Effector memory CD4-positive, alpha-beta T cell (primary cell): Measurements from ENCODE around the gene ETS2.

Experiments used
- DNase-seq, 3 donors: peaks; one replicate each; pipeline ENCODE4 v3.0.0-alpha.2; 2020
- H3K27ac ChIP-seq: 2 replicates; pipeline ENCODE4 v1.7.0; 2013; ENCODE audit warnings: mild to moderate bottlenecking, low read length, moderate library complexity; ENCODE audit not compliant: insufficient read depth, poor library complexity, severe bottlenecking
- H3K27me3 ChIP-seq: replicated peaks from 2 replicates; pipeline ENCODE4 v1.7.0; 2013; ENCODE audit warnings: mild to moderate bottlenecking, low read length; ENCODE audit not compliant: insufficient read depth, control insufficient read depth, poor library complexity, severe bottlenecking
- H3K36me3 ChIP-seq: 2 replicates; pipeline ENCODE4 v1.7.0; 2013; ENCODE audit warnings: mild to moderate bottlenecking, low read length, moderate library complexity; ENCODE audit not compliant: control insufficient read depth, insufficient read depth
- H3K4me1 ChIP-seq: 2 replicates; pipeline ENCODE4 v1.7.0; 2013; ENCODE audit warnings: low read length, mild to moderate bottlenecking; ENCODE audit not compliant: control insufficient read depth, insufficient read depth, poor library complexity, severe bottlenecking
- H3K4me3 ChIP-seq: 2 replicates; pipeline ENCODE4 v1.7.0; 2013; ENCODE audit warnings: low read length, low read depth, mild to moderate bottlenecking; ENCODE audit not compliant: insufficient read depth, poor library complexity, severe bottlenecking
- H3K9me3 ChIP-seq: 2 replicates; pipeline ENCODE4 v1.7.0; 2013; ENCODE audit warnings: mild to moderate bottlenecking, low read length, moderate library complexity; ENCODE audit not compliant: control insufficient read depth

ETS2 gene

DNA sequence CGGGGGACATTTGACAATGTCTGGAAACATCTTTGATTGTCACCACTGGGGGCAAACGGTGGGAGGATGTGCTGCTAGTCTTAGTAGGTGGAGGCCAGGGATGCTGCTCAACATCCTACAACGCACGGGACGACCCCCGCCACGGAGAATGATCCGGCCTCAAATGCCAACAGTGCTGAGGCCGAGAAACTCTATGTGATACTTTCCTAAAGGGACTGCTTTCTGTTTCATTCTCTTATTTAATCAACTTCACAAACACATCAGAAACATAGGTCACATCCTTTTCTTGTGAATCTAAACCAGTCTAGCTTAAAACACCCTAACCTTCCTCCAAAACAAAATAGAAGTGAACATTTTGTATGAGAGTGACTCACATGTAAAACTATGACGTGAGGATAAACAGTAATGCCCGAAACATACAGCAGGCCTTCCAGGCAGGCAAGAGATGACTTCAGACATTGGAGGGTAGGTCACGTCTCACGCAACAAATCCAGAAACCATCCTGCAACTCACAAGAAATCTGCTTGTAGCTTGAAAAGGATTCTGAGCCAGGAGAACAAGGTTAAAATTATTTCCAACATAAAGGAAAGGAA, 37.2 kb upstream of the ETS2 start:
- Histone ChIP-seq H3K27ac (no peak overlapping the region), H3K9me3 (no peaks in the 10 kb centered on the region), H3K4me3 (no peak overlapping the region), H3K27me3 (no peaks in the 10 kb centered on the region), H3K36me3 (no peaks in the 10 kb centered on the region), H3K4me1 (peaks cover 6% of the 10 kb centered on the region)
- DNase-seq: no peak

DNA sequence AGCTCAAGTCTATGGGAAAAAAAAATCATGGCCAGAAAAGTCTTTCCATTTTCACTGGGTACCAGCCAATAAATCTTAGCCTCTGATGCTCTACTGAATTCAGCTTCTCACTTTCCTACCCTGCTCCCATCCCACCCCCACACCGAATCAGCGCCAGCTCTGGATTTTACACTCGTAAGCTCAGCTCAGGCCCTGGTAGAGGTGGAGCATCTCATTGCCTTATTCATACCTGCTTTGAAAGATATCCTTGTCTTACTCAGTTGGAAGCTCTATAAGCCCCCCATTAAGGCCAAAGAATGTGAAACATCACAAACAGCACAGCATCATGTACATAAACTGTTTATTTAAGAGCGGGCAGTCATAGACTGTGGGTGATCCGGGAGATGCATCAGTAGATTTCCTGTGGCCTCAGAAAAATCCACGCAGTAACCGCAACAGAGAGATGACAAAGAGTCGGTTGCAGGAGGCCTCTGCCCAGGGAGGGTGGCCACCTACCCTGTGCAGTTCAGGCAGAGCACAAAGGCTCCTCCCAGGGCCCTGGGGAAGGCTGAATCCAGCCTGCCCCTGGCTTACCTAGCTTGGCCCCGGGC, 36.4 kb upstream of the ETS2 start:
- peaks cover 6% of the 10 kb centered on the region for H3K4me1 ChIP-seq
- H3K27me3 ChIP-seq: no peaks in the 10 kb centered on the region
- no peaks in the 10 kb centered on the region for H3K36me3 ChIP-seq
- no peaks in the 10 kb centered on the region for H3K9me3 ChIP-seq
- H3K27ac ChIP-seq: no peak overlapping the region
- no peak for DNase-seq
- H3K4me3 ChIP-seq: no peak overlapping the region

DNA sequence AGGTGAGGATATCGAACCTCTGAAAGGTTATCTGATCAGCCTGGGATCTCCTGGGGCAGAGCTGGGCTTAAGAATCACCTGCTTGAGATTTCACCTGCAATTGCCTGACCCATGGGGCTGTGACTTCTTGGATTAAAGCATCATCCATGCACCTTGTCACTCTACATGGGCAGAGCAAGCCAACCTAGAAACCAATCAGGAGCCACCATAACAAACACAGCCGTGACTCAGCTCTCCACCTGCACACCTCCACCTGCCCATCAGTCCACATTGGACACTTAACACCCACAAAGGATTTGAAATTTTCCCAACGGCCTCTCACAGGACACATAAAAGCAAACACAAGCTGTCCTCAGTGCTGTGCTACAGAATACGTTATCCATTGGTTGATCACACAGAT, 35.1 kb upstream of the ETS2 start:
- Histone ChIP-seq H3K4me3 (no peak overlapping the region), H3K9me3 (no peaks in the 10 kb centered on the region), H3K4me1 (peaks cover 6% of the 10 kb centered on the region), H3K27me3 (no peaks in the 10 kb centered on the region), H3K36me3 (no peaks in the 10 kb centered on the region), H3K27ac (no peak overlapping the region)
- no peak for DNase-seq

DNA sequence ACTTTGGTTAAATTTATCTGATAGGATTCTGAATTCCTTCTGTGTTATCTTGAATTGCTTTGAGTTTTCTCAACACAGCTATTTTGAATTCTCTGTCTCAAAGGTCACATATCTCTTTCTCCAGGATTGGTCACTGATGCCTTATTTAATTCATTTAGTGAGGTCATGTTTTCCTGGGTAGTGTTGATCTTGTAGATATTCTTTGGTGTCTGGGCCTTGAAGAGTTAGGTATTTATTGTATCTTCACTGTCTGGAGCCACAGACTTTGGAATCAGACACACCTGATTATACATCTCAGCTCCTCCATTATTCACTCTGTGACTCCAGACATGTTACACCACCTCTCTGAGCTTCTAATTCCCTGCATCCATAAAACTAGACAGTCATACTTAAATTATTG, 34.2 kb upstream of the ETS2 start:
- DNase-seq: no peak
- Histone ChIP-seq H3K9me3 (no peaks in the 10 kb centered on the region), H3K4me3 (no peak overlapping the region), H3K27me3 (no peaks in the 10 kb centered on the region), H3K27ac (no peak overlapping the region), H3K36me3 (no peaks in the 10 kb centered on the region), H3K4me1 (peaks cover 6% of the 10 kb centered on the region)

DNA sequence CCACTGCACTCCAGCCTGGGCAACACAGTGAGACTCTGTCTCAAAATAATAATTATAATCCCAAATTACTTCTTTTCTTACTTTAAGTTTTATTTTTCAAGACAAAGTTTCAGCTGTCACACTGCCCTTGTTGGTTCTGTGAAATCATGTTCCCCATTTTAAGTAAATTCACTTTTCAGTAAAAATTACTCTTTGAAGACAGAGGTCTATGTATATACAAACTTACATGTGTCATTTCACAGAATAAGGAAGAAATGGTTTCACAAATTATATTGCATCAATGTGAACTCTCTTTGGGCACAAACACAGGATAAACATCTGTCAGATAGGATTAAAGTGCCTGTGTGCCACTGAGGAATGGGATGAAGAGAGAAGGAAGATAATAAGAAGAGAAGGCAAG, 33.1 kb upstream of the ETS2 start:
- DNase-seq: no peak
- Histone ChIP-seq H3K36me3 (no peaks in the 10 kb centered on the region), H3K9me3 (no peaks in the 10 kb centered on the region), H3K4me3 (no peak overlapping the region), H3K4me1 (peaks cover 6% of the 10 kb centered on the region), H3K27me3 (no peaks in the 10 kb centered on the region), H3K27ac (no peak overlapping the region)

DNA sequence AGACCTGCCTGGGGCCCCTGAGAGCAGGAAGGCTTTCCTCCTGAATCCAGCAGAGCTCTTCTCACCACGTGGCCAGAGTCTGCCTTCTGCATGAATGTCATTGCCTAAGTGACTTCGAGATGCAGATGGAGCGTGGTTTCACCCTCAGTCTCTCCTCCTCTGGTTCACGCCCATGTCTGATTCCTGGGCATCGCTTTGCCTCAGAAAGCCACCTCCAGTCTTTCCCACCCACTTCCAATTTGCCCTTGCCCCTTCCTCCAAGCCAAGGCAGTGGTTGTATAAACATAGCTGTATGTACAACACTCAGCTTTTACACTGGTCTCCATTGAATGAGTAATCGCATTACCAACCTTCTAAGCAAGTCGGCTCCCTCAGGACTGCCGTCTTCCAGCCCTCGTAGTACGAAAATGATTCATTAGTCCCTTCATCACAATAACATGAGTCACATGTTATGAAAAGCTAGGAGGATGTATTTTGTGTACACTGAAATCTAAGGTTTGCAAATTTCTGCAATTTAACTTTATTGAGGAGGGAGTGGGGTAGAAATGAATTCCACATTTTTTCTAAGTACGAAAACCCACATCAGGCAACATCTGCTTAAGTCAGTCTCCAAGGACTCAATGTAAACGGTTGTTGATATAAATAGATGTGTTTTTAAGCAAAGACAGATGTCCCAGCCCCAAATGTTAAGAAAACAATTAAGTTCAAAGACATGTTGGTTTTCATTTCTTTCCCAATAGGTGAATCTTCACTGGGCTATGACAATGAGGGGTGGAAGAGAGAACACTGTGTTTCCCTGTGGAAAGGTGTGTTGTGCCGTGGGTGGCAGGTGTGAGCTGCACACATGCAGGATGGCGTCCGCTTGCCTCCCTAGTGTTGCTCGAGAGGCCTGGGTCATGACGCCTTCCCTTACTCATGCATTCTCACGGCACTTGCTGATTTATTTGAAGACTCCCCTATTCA, 32.3 kb upstream of the ETS2 start:
- Histone ChIP-seq H3K27ac (no peak overlapping the region), H3K36me3 (no peaks in the 10 kb centered on the region), H3K4me1 (peaks cover 2% of the 10 kb centered on the region), H3K27me3 (no peaks in the 10 kb centered on the region), H3K9me3 (no peaks in the 10 kb centered on the region), H3K4me3 (no peak overlapping the region)
- no peak for DNase-seq

DNA sequence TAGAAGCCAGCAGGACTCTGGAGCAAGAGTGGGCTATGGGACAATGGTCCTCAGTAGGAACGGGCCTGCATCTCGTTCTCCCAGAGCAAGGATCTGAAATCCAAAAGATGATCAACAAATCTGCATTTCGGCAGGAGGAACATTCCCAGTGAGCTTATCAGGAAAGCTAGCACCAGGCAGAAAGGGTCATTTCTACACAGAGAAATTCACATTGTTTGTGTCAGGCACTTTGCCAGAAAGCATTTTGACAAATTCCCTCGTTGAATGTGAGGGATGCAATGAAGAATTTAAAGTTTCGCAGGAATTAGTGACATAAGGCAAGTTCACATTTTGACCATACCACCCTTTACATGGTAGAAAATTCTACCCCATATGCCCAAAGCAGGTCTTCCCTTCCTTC, 31.6 kb upstream of the ETS2 start:
- H3K27ac ChIP-seq: no peak overlapping the region
- no peaks in the 10 kb centered on the region for H3K4me1 ChIP-seq
- no peak for DNase-seq
- no peaks in the 10 kb centered on the region for H3K27me3 ChIP-seq
- no peak overlapping the region for H3K4me3 ChIP-seq
- H3K36me3 ChIP-seq: no peaks in the 10 kb centered on the region
- no peaks in the 10 kb centered on the region for H3K9me3 ChIP-seq

DNA sequence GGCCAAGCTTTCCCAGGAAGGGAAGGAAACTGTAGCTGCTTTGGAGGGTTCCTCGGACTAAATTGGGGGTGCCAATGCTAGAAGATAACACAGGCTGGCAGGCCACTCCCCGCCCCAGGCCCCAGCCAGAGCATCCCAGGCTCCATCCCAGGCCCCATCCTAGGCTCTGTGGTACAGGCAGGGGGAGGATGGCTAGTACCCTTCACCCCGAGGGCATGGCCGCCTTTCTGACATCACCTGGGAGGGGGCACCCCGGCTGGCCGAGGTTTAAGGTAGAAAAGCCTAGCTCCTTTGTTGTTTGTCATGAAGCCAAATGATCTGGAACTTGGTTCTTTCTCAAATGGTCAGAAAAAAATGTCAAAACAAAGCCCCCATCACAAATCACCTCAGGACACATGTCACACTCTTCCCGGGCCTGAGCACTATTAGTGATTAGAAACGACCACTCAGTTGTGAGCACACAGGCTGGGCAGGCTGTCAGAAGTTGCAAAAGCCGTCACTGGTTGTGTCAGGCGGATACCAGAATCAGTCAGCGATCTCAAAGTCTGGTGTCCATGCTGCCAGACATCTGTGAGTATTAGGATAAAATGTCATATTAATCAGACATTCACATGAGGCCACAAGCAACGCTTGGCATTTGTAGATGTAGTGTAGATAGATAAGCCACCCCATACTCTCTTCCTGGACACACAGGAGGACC, 31.0 kb upstream of the ETS2 start:
- no peaks in the 10 kb centered on the region for H3K27me3 ChIP-seq
- no peak overlapping the region for H3K4me3 ChIP-seq
- no peaks in the 10 kb centered on the region for H3K36me3 ChIP-seq
- DNase-seq: no peak
- H3K9me3 ChIP-seq: no peaks in the 10 kb centered on the region
- no peaks in the 10 kb centered on the region for H3K4me1 ChIP-seq
- H3K27ac ChIP-seq: no peak overlapping the region

DNA sequence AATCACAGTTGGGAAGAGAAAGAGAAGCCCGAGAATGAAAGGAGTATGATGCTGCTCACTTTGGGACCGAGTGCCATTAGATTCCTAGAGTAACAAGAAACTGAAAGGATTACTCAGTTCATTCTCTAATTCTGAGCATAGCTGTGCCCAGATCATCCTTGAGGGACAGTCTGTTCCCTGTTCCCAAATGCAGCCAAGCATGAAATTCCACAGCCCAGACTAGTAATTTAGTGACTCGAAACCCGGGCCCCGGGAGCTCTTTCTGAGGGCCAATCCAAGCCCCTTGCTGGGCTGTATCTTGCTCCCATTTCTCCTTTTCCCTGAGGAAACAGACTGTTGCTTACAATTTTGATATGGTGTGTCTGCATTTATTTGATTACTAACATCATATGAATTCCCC, 30.0 kb upstream of the ETS2 start:
- Histone ChIP-seq H3K4me3 (no peak overlapping the region), H3K27me3 (no peaks in the 10 kb centered on the region), H3K36me3 (no peaks in the 10 kb centered on the region), H3K4me1 (no peaks in the 10 kb centered on the region), H3K9me3 (no peaks in the 10 kb centered on the region), H3K27ac (no peak overlapping the region)
- DNase-seq: no peak
